GM19372 (cell line): ENCODE results near the gene PRXL2A.

Experiments used
- ATAC-seq: cut with Tn5 transposase; IDR thresholded peaks from one replicate; pipeline ENCODE4 v1.9.1; 2021; ENCODE audit warnings: mild to moderate bottlenecking, low read depth, moderate library complexity; ENCODE audit not compliant: unreplicated experiment

Gene PRXL2A

DNA sequence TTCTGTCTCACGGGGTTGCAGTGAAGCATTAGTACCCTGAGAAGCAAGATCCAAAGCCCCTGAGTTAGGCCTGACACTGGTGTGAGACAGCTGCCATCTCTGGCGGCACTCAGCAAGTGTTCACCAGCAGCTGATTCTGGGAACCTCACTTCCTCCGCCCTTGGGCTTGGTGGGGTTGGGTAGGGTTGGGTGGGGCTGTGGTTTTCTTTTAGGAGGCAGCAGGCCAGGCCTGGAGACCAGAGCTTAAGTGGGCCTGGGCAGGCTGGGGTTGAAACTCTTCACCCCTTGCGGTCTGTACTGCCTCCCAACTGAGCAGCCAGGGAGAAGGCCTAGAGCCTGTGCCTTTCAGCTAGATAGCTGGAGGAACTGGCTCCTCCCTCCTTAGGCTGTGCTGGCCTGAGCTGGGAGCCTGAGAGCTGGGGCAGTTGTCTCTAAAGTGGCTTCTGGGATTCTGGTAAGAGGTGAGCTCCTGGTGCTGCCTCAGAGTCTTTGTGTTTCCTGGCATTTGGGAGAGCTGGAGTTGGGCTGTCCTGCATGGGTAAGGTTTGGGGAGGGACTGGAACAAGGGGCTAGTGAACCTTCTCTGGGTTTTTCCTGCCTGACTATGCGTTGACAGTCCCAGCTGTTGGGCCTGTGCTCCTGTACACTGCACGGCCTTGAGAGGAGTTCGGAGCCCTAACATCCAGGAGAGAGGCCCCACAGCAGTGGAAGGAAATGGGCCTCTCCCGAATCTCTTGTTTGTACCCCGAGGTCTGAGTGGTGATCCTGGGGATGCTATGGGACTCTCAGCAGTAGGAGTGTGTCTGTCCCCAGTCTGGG is 50.9 kb downstream of the PRXL2A start:
- ATAC-seq, result peak; percentile 35

DNA sequence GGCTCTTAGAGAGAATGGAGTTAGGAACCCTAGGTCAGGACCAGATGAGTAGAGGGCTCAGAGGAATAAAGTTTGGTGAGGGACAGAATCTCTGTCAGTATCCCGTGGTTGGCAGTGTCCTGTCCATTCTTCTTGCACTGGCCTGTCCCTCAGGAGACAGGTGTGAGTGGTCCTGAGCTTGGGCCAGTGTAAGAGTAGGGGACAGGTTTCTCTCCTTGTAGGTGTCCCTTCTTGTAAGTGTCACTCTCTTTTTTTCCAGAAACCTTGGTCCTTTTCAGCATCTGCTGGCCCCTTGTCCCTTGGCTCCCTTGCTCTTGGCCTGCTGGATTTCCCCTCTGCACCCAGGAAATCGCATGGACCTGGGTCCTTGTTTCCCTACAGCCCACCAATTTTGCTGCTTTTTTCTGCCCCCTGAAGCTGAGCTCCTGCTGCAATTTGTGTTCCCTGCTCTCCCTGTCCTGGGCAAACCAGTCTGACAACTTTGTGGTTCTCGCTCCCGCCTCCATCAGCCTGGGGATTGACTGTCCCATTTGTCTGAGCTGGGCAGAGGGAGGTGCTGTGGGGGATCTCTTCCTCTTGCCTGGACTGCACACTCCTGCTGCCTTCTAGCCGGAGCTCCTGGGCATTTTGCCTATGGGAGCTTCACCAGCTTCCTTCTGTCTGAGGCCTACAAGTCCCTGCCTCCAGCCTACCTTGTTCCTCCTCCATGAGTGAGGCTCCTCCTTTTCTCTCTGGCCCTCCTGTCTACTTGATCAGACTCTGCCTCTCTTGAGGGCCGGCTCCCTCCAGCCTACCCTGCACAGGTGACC is 52.3 kb downstream of the PRXL2A start:
- no peak for ATAC-seq

DNA sequence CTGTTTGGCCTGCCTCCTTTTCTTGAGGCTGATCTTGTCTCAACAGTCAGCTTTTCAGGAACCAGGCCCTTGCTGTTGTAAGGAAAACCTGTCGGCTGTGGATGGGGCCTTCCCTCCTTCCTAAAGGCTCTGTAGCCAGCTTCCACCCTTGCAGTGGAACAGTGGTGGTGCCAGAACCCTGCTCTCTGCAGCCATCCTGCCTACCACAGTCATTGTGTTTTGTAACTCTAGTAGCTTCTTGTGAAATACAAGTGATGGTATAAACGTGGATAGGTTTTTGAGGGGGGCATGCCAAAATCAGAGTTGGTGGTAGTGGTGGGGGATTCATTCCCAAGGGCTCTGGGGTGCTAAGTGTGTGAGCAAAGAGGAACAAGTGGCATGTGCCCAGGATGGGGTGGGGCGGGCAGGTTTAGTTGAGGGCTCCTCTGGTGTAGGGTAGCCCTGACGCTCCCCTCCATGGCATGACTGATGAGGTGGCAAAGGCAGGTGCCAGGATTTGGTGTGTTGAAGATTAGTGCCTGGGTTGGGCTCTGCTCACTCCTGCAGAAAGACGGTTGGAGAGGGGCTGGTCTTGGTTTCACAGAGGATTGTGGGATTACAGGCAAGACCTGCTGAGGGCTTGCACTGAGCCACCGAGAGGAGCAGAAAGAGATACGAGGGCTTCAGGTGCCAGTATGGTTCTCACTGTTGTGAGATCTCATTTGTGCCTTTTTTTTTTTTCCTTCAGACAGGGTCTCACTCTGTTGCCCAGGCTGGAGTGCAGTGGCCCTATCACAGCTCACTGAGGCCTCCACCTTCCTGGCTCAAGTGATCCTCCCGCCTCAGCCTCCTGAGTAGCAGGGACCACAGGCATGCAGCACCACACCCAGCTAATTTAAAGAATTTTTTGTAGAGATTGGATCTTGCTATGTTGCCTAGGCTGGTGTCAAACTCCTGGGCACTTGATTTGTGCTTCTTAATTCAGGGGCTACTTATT is 53.1 kb downstream of the PRXL2A start:
- ATAC-seq, result no peak

- no peak for ATAC-seq
Measured at GRCh38 chr10:80462299-80462980, 54.1 kb downstream of the PRXL2A start.

DNA sequence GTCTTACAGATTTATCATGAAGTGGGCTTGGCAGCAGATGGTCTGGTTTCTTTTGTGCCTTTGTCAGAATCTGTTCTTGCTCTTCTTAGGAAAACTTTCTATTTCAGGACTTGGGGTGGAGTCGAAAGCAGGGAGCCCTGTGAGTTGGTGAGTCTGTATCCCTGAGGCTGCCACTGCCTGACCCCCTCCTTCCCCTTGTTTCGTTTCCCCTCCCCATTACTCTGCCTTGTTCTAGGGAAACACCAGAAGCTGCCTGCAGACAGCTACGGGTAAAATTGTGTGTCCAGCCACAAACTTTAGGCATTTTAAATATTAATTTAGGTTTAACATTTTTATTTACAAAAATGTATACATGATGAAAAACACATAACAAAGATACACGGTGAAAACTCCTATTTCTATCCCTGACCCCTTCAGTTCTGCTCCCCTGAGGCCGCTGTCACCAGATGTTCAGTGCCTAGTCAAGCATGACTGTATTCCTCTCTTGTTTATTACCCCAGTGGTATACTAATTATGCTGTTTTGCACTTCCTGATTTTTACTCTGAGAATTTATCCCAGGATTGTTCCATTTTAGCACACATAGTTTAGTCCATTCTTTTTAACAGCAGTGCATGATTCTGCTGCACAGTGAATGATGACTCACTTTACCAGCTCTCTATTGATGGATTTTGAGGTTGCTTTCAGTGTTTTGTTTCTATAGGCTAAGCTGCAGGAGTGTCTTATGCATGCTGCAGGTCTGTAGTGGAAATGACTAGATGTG is 54.8 kb downstream of the PRXL2A start:
- no peak for ATAC-seq

DNA sequence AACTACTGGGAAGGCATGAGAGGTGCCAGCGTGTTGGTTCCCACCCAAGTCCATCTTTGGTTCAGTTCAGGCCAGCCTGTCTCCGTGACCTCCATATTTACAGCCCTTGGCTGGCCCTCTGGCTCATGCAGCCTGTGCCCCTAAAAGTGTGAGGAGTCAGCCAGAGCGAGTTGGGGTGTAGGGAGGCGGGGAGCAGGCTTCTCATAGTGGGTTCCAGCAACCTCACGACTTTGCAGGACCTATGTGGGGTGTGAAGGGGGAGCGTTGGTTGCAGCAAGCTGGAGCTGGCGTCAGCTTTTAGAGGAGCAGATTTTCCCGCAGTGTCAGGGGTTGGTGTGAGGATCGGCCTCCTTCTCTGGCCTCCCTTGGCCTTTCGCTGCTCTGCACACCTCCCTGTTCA is 55.5 kb downstream of the PRXL2A start:
- ATAC-seq, result no peak

DNA sequence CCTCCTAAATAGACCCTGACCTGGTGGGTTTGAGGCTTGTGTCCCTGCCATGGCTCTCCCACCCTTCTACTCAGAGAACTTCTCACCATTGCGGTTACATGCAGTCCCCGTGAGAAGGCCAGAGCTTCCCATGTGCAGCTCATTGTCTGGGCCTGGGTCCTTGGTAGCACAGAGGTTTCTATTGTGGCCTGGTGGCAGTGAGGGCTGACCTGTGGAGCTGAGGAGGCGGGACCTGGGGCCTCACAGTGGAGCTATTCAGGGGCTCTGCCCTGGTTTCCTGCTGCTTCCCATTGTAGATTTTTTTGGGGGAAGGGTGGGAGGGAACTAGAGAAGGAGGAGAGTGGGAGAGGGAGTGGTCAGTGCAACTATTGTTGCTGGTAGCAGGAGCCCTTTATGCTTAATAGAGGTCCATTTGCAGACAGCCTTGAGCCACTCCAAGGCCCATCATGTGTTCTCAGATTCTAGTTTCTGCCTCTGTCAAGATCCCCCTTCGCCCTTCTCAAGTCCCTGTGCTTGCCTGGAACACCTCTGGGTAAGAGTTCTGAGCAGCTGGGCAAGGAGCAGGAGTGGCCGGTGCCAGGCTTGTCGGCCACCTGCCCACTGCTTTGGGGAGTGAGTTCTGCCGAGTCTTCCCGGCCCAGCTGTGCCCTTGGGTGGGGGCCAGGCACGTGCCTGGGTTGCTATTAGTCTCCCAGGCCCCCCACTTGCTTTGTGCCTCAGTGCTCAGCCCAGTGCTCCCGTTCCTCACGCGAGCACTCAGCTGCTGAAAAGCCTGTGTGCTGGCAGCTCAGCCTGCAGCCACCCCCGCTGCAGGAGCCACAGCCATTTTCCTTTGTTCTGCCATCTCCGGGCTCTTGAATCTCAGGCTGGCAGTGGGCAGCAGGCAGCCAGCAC is 56.5 kb downstream of the PRXL2A start:
- ATAC-seq, result no peak

DNA sequence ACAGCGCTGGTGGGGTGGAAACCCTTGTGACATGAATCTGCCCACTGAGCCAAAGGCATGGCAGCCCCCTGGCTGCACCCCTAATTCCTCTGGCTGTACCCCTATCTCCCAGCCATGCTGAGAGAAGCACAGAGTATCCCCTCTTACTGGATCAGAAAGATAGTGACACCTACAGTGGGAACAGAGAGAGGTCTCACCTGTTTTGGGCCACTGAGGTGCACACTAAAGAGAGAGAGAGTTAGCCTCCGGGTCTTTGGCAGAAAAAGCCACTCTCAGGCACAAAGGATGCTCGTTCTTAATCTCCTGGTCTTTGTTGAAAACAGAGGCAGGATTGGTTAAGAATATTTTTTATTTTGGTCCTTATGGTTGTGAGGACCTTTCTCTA is 57.1 kb downstream of the PRXL2A start:
- no peak for ATAC-seq

GRCh38 chr10:80465839-80466590 is 57.7 kb downstream of the PRXL2A start:
- ATAC-seq, result no peak

DNA sequence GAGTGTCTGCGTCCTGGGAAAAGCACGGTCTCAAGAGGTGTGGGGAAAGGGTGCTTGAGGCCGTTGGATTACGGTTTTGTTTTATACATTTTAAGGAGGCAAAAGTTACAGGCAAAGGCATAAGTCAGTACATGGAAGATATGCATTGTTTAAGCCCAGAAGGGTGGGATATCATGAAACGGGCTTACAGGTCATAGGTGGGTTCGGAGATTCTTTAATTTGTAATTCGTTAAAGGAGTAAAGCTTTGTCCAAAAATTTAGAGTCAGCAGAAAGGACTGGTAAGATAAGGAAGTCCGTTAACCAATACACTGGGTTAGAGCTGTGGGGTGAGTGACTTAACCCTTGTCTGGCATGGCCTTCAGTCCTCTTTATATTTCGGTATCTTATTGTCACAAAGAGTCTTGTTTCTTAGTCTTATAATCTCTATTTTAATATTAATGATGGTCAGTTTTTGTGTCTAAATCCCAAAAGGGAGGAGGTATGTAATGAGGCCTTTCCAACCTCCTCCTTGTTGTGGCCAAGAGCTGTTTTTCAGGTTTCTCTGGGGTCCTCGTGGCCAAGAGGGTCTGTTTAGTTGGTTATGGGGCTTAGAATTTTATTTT is 58.5 kb downstream of the PRXL2A start:
- no peak for ATAC-seq

DNA sequence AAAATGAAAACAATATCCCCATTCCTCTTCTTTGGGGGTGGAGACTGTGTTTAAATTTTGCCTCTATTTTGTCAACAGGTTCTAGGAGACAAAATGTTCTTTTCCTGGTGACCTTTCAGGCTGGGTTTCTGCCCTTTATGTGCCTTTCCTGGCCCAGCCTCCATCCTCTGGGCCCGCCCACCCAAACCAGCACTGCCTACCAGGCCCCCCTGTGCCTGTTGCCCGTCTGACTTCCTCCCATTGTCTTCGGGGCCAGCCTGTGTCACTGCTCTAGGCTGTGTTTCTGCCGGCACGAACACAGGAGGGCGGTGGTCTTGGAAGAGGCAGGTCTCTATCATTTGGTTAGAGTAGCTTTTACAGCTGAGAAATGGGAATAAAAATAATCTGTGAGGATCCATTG is 59.7 kb downstream of the PRXL2A start:
- no peak for ATAC-seq

DNA sequence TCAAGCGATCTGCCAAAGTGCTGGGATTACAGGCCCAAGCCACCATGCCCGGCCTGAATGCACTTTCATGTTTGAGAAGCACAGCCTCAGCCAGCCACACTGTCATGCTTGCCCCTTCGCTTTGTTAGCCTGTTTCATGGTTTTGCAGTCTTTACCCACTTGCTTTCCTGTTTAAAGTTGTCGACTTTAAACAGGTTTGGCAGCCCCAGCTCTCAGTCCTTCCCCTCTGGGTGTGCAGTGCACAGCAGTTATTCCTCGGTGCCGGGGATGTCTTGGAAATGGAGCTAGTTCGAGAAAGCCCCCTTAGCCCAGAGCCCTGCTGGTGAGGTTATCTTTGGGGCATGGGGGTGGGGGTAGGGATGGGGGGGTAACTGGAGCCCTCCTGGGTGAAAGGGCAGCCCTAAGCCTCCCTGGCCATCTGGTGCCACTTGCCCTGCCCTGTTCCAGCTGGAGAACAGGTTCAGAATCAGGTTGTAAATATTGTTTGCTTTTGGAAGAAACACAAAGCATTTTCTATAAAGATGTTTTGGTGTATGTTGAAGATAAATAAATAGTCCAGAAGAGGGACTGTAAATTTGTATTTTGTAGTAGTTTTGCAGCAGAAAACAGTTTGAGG is 60.6 kb downstream of the PRXL2A start:
- ATAC-seq, result no peak

DNA sequence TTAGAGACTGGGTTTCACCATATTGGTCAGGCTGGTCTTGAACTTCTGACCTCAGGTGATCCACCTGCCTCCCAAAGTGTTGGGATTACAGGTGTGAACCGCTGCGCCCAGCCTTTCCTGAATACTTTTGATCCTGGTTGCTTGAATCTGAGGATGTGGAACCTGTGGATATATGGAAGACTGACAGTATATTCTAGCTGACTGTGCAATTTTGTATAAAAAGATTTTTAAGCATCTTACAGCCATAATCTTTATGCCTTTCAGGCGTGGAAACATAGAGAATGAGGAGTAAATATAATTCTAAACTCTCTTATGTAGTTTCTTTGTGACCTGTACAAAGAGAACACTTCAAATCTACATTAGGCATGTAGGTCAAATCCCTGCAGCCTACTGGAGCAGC is 61.9 kb downstream of the PRXL2A start:
- no peak for ATAC-seq

DNA sequence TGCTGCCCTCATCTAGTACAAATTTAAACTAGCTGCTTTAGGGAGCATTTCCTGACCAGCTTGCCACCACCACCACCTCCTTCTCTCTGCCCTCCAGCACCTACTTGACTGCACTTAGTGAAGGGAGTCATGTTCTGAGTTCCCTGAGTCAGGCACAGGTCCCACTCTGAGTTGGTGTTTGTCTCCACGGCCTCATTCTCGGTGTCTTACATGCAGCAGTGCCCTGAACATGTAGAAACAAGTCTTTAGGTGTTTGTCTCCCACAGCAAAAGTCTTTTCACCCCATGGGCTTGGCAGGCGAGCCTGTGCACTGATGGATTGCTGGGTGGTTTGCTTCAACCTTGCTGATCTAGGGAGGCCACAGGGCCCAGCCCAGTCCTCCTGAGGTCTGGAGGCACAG is 62.6 kb downstream of the PRXL2A start:
- ATAC-seq, result no peak

- peak; percentile 53 for ATAC-seq
Measured at GRCh38 chr10:80471715-80472233, 63.4 kb downstream of the PRXL2A start.

DNA sequence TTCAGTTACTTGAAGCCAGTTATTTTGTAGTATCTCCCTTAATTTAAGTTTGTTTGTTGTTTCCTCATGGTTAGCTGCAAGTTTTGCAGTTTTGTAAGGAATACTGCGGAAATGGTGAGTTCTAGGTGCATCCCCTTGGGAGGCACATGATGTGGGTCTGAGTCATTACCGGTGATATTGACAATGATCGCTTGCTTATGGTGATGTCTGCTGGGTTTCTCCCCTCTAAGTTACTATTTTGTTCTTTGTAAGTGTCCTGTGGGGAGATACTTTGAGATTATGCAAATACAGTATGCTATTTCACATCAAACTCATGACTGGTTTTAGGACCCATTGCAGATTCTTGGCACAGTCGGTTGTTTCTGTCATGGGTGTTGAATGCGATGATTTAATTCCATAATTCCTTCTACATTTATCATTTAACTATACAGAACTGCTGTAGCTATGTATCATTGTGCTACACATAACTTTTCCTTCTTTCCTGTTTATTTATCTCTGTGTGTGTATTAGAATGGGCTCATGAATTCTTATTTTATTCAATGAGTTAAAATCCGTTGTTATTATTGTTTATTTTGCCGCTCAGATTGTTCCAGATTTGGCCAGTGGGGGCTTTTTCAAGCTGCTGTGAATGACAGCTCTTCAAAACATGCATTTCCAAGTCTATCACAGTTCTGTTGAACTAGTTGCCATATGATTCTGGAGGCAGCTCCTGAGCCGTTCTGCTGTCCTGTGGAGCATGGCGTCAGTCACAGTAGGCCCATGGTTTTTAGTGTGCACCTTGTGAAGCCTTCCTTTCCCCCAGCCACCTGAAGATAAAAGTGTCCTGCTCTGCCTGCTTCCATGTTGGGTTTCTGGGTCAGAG is 64.1 kb downstream of the PRXL2A start:
- ATAC-seq, result peak; percentile 85
